GDM1 (cell line): ENCODE measurements around the gene SLC23A2.
A peak's percentile ranks its signal among the peaks of the same experiment; 100 is the strongest.

ENCODE experiments used
- DNase-seq: peaks from one replicate; lab custom pipeline; 2025; lab: John Stamatoyannopoulos, UW

Gene SLC23A2

GRCh38 chr20:4844751-4845465, 156.4 kb downstream of the SLC23A2 start:
- DNase-seq, result no peak

- DNase-seq, result no peak
Measured at GRCh38 chr20:4844325-4844724, 157.0 kb downstream of the SLC23A2 start.

- no peak for DNase-seq
Measured at GRCh38 chr20:4840801-4841200, 160.5 kb downstream of the SLC23A2 start.

DNA sequence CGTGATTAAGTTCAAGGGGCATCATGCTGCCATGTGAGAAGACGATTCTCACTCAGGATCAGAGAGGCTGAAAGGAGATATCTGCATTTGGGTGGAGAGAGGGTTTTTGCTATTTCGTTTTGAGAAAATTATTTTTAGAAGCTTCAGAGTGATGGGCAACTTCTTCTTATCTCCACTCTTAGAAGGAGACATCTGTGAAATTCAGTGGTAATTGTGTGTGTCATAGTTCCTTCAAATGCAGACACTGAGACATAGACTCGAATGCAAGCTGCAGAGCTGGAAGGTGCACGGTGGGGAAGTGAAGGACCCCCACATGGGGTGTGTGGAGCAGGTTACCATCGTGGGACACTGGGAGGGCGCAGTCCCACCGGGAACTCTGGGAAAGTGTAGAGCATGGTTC, 162.8 kb downstream of the SLC23A2 start:
- peak; percentile 7 for DNase-seq

DNA sequence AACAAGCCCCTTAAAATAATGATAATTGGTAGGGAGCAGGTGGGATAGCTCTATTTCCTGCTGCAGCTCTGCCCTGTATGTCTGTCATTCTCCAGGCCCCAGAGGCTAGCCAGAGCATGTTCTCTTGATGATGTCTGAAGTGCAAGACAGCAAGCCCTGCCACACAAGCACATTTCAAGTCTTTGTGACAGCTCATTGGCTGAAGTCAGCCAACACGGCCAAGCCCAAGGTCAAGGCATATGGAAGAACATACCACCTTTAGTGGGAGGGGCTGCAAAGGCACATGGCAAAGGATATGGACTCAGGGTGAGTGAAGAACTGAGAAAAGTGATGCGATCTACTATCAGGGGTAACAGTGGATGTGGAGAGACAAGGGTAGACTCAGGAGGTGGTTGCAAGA, 163.6 kb downstream of the SLC23A2 start:
- DNase-seq, result no peak

DNA sequence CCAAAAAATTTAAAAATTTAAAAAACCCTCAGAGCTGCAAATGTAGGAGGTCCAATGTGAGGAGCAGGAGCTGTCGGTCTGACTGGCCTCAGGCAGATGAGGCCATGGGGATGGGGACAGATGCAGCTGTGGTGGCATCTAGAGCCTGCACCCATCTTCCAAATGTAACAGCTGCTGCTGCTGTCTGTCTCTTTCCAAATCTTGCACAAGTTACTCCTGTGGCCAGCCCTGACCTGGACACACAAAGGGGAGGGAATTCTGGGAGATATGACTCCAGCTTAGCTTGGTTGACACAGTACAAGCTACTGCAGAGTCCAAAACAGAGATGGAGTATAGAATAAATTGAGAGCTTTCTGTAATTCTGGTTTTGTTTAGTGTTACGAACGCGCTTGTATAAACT, 164.4 kb downstream of the SLC23A2 start:
- DNase-seq, result no peak

GRCh38 chr20:4836473-4836872, 164.8 kb downstream of the SLC23A2 start:
- no peak for DNase-seq

- no peak for DNase-seq
Measured at GRCh38 chr20:4835244-4836177, 165.8 kb downstream of the SLC23A2 start.

DNA sequence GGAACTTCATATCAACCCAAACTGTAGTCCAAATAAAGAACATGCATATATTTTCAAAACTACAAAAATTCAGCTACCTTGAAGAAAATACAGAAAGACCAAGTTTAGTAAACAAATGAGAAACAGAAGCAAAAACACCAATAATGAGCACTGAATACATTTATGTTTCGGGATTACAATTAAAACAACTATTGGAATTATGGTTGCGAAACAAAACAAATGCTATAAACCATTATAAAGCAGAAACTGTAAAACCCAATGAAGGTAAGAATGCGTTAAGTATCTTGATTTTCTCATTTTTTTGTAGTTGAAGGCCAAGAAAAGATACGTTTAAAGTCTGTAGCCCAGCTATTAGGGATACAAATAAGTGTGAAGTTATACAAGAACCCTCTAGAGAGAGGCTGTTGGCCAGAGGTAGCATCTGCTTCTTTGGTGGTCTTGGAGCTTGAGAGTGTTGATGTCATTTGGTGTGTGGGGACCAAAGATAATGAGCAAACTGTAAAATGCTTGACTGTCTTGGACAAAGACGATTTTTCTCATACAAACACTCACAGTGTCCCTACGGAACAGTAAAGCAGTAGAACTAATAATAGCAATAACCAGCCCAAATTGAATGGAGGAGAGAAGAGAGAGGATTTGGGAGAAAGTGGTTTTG, 168.1 kb downstream of the SLC23A2 start:
- DNase-seq, result no peak

DNA sequence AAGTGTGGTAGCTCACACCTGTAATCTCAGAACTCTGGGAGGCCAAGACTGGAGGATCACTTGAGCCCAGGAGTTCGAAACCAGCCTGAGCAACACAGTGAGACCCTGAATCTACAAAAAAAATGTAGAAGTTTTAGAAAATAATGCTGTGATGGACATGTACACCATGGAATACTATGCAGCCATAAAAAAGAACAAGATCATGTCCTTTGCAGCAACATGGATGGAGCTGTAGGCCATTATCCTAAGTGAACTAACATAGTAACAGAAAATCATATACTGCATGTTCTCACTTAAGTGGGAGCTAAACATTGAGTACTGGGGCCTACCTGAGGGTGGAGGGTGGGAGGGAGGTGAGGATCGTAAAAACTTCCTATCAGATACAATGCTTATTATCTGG, 168.8 kb downstream of the SLC23A2 start:
- DNase-seq, result no peak

- no peak for DNase-seq
Measured at GRCh38 chr20:4830696-4831095, 170.6 kb downstream of the SLC23A2 start.

GRCh38 chr20:4830259-4830658, 171.1 kb downstream of the SLC23A2 start:
- no peak for DNase-seq

- DNase-seq, result peak; percentile 56
Measured at GRCh38 chr20:4829514-4830215, 171.6 kb downstream of the SLC23A2 start.

DNA sequence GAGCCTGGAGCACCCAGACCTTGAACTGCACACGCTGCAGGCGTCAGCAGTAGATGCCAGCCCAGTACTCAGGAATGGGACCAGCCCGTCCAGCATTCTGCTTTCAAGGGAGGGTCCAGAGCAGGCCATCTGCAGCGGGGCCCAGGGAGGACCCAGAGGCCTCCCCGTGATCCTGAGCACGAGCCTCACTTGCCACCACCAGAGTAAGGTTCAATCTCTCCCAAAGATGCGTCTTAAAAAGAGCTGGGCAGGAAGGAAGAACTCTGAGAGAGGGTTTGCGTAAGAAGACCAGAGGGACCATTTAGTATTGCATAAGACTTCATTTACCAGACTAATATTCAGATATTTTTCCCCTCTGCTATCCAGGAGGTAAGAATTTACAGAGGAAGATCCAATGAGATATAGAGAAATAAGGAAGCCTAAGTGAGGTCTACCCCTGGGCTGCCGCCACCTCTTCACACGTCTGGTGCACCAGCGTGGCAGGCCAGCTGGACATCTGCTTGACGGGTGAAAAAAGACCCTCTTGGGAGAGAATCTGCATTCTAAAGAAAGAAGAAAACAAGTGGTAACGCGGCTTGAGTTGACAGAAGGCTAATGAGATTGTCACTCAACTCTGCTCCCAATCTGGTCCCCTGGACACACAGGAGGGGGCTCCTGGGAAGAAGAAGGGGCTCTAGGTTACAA, 172.3 kb downstream of the SLC23A2 start:
- no peak for DNase-seq

DNA sequence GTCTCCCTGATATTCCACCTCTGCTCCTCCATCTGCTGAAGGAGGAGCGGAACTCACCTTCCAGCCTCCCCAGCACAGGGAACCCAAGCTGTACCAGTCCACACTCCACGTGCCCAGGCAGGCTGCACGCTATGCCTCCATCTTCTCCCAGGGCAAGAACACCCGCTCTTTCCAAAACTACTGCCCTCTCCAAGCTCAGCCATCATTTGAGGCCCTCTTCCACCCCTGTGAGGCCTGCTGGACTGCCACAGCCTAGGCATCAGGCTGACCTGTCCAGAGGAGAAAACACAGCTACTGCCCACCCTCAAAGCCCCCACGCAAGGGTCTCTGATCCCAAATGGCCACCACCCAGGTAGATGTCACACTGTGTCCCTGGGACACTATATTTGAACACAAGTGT, 179.7 kb downstream of the SLC23A2 start:
- no peak for DNase-seq

- DNase-seq, result no peak
Measured at GRCh38 chr20:4820806-4821518, 180.3 kb downstream of the SLC23A2 start.

DNA sequence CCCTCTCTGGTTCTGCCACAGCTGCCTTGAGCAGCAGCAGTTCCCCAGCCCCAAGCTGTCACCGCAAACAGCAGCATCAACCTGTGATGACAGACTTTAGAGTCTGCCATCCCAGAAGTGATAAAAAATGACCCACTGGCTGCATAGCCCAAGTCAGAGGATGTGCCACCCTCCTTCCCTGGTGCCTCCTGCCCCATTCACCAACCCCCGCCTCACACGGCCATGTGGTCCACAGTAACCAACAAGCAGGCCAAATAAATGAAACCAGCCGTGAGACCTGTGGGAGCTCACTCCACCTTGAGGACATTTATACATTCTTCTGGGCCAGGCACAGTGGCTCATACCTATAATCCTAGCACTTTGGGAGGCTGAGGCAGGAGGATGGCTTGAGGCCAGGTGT, 181.4 kb downstream of the SLC23A2 start:
- DNase-seq, result no peak

GRCh38 chr20:4817230-4817671, 184.1 kb downstream of the SLC23A2 start:
- DNase-seq, result no peak

GRCh38 chr20:4815628-4816027, 185.7 kb downstream of the SLC23A2 start:
- no peak for DNase-seq

DNA sequence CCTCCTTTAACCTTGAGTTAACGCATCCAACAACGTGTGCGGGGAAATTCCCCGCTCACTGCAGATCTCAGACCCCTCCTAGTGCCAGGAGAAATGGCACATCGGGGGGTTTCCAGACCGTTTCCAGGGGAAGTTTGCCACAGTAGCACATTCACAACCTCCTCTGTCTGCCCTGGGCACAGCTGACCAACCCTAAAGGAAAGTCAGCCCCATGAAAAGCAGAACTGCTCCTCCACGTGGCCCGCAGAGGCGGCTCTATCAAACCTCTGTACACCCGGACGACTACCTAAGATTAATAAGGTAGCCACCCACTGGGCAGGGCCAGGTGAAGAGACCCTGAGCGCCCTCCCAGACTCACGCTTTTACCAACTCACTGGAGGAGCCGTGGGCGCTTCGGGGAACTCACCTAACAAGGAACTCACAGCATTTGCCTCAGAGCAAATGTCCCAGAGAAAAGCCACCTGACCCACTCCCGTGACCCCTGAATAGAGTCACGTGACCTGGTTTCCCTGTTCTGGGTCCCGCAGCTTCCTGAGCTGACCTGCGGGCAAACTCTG, 186.5 kb downstream of the SLC23A2 start:
- peak; percentile 66 for DNase-seq
